Neuron (in vitro differentiated cells): ENCODE measurements around the gene RPTOR.

Experiments used
- H2AFZ ChIP-seq: one replicate; pipeline ENCODE4 v1.6.1; 2013; ENCODE audit warnings: low read depth, mild to moderate bottlenecking, inconsistent platforms, low read length, moderate library complexity
- H3K27me3 ChIP-seq: one replicate; pipeline ENCODE4 v1.6.1; 2013; ENCODE audit warnings: low read length; ENCODE audit not compliant: insufficient read depth
- H3K36me3 ChIP-seq: one replicate; pipeline ENCODE4 v1.6.1; 2013; ENCODE audit warnings: low read length; ENCODE audit not compliant: insufficient read depth
- H3K4me1 ChIP-seq: one replicate; pipeline ENCODE4 v1.6.1; 2013; ENCODE audit warnings: low read length; ENCODE audit not compliant: insufficient read depth
- H3K4me3 ChIP-seq: 2 replicates; pipeline ENCODE4 v1.5.1; 2013; ENCODE audit warnings: mild to moderate bottlenecking, low read length, moderate library complexity
- H3K9me3 ChIP-seq: one replicate; pipeline ENCODE4 v1.6.1; 2013; ENCODE audit warnings: low read length

RPTOR gene

GRCh38 chr17:80898716-80899115 is 354.1 kb downstream of the RPTOR start:
- Histone ChIP-seq H2AFZ (no peak overlapping the region), H3K4me1 (no peaks in the 10 kb centered on the region), H3K27me3 (no peaks in the 10 kb centered on the region), H3K4me3 (no peak overlapping the region), H3K9me3 (peaks cover 2% of the 10 kb centered on the region), H3K36me3 (peaks cover 23% of the 10 kb centered on the region)

- H3K4me1 ChIP-seq = no peaks in the 10 kb centered on the region
- H3K27me3 ChIP-seq = no peaks in the 10 kb centered on the region
- H3K36me3 ChIP-seq = peaks cover 22% of the 10 kb centered on the region
- peaks cover 2% of the 10 kb centered on the region for H3K9me3 ChIP-seq
- H2AFZ ChIP-seq = no peak overlapping the region
- H3K4me3 ChIP-seq = no peak overlapping the region
These were observed 355.0 kb downstream of the RPTOR start for GRCh38 chr17:80899402-80900268.

GRCh38 chr17:80901319-80901718 is 356.7 kb downstream of the RPTOR start:
- no peak overlapping the region for H2AFZ ChIP-seq

DNA sequence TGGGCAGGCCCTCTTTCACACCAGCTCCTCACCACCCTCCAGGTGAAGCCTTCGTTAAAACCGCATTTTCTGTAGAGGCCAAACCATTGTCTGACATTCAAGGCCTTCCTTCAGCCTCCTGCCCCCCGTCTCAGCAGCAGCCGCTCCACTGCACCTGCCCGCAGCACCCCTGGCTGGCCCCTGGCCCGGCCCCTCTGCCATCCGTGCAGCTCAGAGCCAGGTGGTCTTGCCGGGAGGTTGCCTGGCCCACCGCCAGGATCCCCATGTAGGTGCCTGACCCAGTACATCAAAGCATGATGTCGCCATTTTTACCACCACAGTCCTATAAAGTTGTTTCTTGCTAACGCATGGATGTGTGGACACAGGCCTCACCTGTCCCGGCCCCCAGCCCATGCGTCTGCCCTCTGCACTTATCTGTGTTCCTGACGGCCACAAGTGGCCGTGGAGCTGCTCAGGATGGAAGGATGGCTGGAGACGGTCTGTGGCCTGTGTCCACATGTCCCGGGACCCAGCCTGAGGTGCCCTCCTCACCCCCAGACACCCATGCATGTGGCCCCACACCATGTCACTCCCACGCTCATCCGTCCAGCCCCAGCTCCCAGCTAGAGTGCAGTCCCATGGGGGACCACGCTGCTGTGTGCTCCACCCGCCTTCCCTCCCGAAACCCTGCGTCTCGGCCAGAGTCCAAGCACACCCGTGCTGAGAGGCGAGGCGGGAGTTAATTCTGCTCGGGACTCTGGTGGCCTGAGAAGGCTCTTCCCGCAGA is 357.7 kb downstream of the RPTOR start:
- Histone ChIP-seq H2AFZ (no peak overlapping the region), H3K9me3 (peaks cover 2% of the 10 kb centered on the region), H3K4me1 (no peaks in the 10 kb centered on the region), H3K36me3 (peaks cover 22% of the 10 kb centered on the region), H3K4me3 (no peak overlapping the region), H3K27me3 (no peaks in the 10 kb centered on the region)

More at GRCh38 chr17:80901319-80901718, 356.7 kb downstream of the RPTOR start:
- Histone ChIP-seq H3K4me1 (no peaks in the 10 kb centered on the region), H3K9me3 (peaks cover 2% of the 10 kb centered on the region), H3K4me3 (no peak overlapping the region), H3K36me3 (peaks cover 18% of the 10 kb centered on the region), H3K27me3 (no peaks in the 10 kb centered on the region)

- H2AFZ ChIP-seq = no peak overlapping the region
- H3K4me1 ChIP-seq = no peaks in the 10 kb centered on the region
- peaks cover 2% of the 10 kb centered on the region for H3K9me3 ChIP-seq
- H3K27me3 ChIP-seq = no peaks in the 10 kb centered on the region
- peaks cover 22% of the 10 kb centered on the region for H3K36me3 ChIP-seq
- H3K4me3 ChIP-seq = no peak overlapping the region
These were observed 358.4 kb downstream of the RPTOR start for GRCh38 chr17:80902963-80903611.

GRCh38 chr17:80904036-80904753 is 359.6 kb downstream of the RPTOR start:
- Histone ChIP-seq H3K9me3 (peaks cover 2% of the 10 kb centered on the region), H3K4me1 (no peaks in the 10 kb centered on the region), H3K36me3 (peaks cover 23% of the 10 kb centered on the region), H3K27me3 (no peaks in the 10 kb centered on the region), H2AFZ (no peak overlapping the region), H3K4me3 (no peak overlapping the region)

GRCh38 chr17:80905586-80906230 is 361.1 kb downstream of the RPTOR start:
- peaks cover 21% of the 10 kb centered on the region for H3K36me3 ChIP-seq
- no peaks in the 10 kb centered on the region for H3K9me3 ChIP-seq
- no peak overlapping the region for H3K4me3 ChIP-seq
- no peaks in the 10 kb centered on the region for H3K27me3 ChIP-seq
- no peaks in the 10 kb centered on the region for H3K4me1 ChIP-seq
- no peak overlapping the region for H2AFZ ChIP-seq

DNA sequence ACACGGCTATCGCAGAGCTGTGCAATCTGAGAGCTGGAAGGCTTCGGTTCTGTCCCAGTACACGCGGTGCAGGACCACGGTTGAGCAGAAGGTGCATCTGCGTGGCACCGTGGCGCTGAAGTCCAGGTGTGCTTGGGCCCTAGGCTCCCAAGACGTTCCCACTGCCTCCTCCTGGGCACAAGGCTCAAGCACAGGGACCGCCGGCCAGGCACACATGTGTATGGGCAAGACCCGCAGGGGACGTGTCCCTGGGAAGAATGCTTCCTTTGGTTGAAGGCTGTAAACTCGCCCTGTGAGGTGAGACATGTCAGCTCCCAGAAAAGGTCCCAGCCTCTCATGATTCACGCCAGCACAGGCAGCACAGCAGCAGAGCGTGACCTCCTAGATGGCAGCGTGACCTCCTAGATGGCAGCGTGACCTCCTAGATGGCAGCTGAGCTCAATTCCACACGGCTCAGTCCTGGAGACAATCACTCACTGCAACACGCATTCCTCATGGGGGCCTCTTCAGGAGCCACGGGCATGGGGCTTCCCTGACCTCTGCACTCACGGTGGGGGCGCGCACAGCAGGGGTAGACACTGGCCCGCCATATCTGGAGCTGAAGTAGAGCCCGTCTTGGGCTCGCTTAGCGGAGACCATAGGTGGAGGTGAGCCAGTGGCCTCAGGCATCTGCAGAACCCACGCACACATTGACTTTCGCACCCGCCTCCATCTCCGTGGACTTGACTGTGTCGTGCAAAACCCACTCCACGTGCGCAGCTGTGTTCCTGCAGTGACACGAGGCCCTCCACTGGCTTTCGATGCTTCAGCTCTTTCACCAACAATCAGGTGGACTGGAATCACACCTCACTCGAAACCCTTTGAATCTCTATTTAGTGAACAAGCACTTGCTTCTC is 362.0 kb downstream of the RPTOR start:
- Histone ChIP-seq H2AFZ (no peak overlapping the region), H3K9me3 (no peaks in the 10 kb centered on the region), H3K4me3 (no peak overlapping the region), H3K36me3 (peaks cover 23% of the 10 kb centered on the region), H3K27me3 (no peaks in the 10 kb centered on the region), H3K4me1 (no peaks in the 10 kb centered on the region)

DNA sequence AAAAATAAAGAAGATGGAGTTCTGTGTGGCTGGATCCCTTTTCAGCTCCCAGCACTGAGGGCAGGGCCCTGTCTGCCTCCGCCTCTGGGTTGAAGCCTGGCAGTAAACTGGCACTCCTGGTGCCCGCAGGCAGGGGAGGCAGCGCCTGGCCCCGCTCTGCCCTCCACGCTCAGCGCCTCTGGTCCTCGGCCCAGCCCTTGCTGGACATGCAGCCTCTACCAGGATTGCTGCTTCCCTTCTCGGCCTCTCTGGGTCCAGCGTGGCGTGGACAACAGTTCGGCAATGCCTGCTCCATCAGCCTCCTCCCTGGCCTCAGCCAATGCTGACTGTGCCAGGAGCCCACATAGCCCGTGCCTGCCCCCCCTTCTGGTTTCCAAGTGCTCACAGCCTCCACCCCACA is 362.6 kb downstream of the RPTOR start:
- H2AFZ ChIP-seq = no peak overlapping the region
- H3K27me3 ChIP-seq = no peaks in the 10 kb centered on the region
- peaks cover 28% of the 10 kb centered on the region for H3K36me3 ChIP-seq
- no peak overlapping the region for H3K4me3 ChIP-seq
- no peaks in the 10 kb centered on the region for H3K4me1 ChIP-seq
- no peaks in the 10 kb centered on the region for H3K9me3 ChIP-seq

GRCh38 chr17:80908211-80908610 is 363.6 kb downstream of the RPTOR start:
- Histone ChIP-seq H3K4me1 (no peaks in the 10 kb centered on the region), H3K27me3 (no peaks in the 10 kb centered on the region), H3K36me3 (peaks cover 34% of the 10 kb centered on the region), H2AFZ (no peak overlapping the region), H3K4me3 (no peak overlapping the region), H3K9me3 (no peaks in the 10 kb centered on the region)

GRCh38 chr17:80908776-80909175 is 364.1 kb downstream of the RPTOR start:
- H3K27me3 ChIP-seq = no peaks in the 10 kb centered on the region
- H3K4me3 ChIP-seq = no peak overlapping the region
- H3K36me3 ChIP-seq = peaks cover 34% of the 10 kb centered on the region
- peaks cover under 1% of the 10 kb centered on the region for H3K9me3 ChIP-seq
- H3K4me1 ChIP-seq = no peaks in the 10 kb centered on the region
- no peak overlapping the region for H2AFZ ChIP-seq
